Parathyroid adenoma (tissue), 2 donors: ENCODE results near the gene CHN1.

Source experiments
- H2AFZ ChIP-seq: fragments of 300-600 bp; sonication (generic); one replicate; pipeline ENCODE4 v1.7.0; 2017; ENCODE audit warnings: antibody characterized with exemption, mild to moderate bottlenecking
- H3K27ac ChIP-seq: fragments of 300-600 bp; sonication (generic); one replicate; pipeline ENCODE4 v1.7.0; 2017
- H3K27me3 ChIP-seq: fragments of 300-600 bp; sonication (generic); one replicate; pipeline ENCODE4 v1.7.0; 2017; ENCODE audit warnings: low read length; ENCODE audit not compliant: control insufficient read depth, insufficient read depth
- H3K36me3 ChIP-seq: fragments of 300-600 bp; sonication (generic); one replicate; pipeline ENCODE4 v1.7.0; 2017; ENCODE audit warnings: low read length; ENCODE audit not compliant: control insufficient read depth, insufficient read depth
- H3K4me1 ChIP-seq: fragments of 300-600 bp; sonication (generic); one replicate; pipeline ENCODE4 v1.7.0; 2017; ENCODE audit warnings: control low read depth
- H3K4me2 ChIP-seq: fragments of 300-600 bp; sonication (generic); one replicate; pipeline ENCODE4 v1.7.0; 2017; ENCODE audit warnings: low read length
- H3K4me3 ChIP-seq: fragments of 300-600 bp; sonication (generic); one replicate; pipeline ENCODE4 v1.7.0; 2017; ENCODE audit warnings: low read depth, low read length
- H3K79me2 ChIP-seq: fragments of 300-600 bp; sonication (generic); one replicate; pipeline ENCODE4 v1.7.0; 2017; ENCODE audit warnings: control low read depth
- H3K9ac ChIP-seq: fragments of 300-600 bp; sonication (generic); one replicate; pipeline ENCODE4 v1.7.0; 2017; ENCODE audit warnings: mild to moderate bottlenecking
- H3K9me3 ChIP-seq: fragments of 300-600 bp; sonication (generic); one replicate; pipeline ENCODE4 v1.7.0; 2017; ENCODE audit warnings: low read length; ENCODE audit not compliant: control insufficient read depth
- CTCF ChIP-seq: fragments of 300-600 bp; sonication (generic); IDR thresholded peaks from one replicate; pipeline ENCODE4 v1.7.0; 2017; ENCODE audit warnings: antibody characterized with exemption, mild to moderate bottlenecking
- donor health status: primary hyperparathyroidism.

CHN1 gene

GRCh38 chr2:174765576-174765975 lies 239.6 kb downstream of the CHN1 start:
- H3K4me2 ChIP-seq: no peak overlapping the region
- no peaks in the 10 kb centered on the region for H3K27me3 ChIP-seq
- no peaks in the 10 kb centered on the region for H3K9me3 ChIP-seq
- H2AFZ ChIP-seq: no peak overlapping the region
- H3K36me3 ChIP-seq: no peaks in the 10 kb centered on the region
- H3K4me1 ChIP-seq: peaks cover 7% of the 10 kb centered on the region
- no peak for TF ChIP-seq CTCF
- no peak overlapping the region for H3K27ac ChIP-seq
- H3K9ac ChIP-seq: no peak overlapping the region
- no peaks in the 10 kb centered on the region for H3K79me2 ChIP-seq
- H3K4me3 ChIP-seq: no peak overlapping the region

- Histone ChIP-seq H3K4me2 (no peak within 1 kb of the TSS), H3K27ac (no peak within 1 kb of the TSS), H2AFZ (peak within 1 kb of the TSS; percentile 10), H3K79me2 (no peaks in the 10 kb centered on the region), H3K36me3 (no peaks in the 10 kb centered on the region), H3K9ac (no peak within 1 kb of the TSS), H3K9me3 (no peaks in the 10 kb centered on the region), H3K4me3 (no peak within 1 kb of the TSS), H3K27me3 (no peaks in the 10 kb centered on the region), H3K4me1 (peaks cover 7% of the 10 kb centered on the region)
- no peak for TF ChIP-seq CTCF
These were observed 240.6 kb downstream of the CHN1 start, which contains the start of gene CHRNA1 for GRCh38 chr2:174764280-174765255. TSS of gene CHRNA1 (minus strand) at chr2:174764472. CDS start at chr2:174764394, 78 bp downstream.

GRCh38 chr2:174763780-174764179 lies 241.4 kb downstream of the CHN1 start:
- H3K27ac ChIP-seq: no peak overlapping the region

GRCh38 chr2:174762464-174762863 lies 242.7 kb downstream of the CHN1 start:
- H3K27ac ChIP-seq: no peak overlapping the region
- no peaks in the 10 kb centered on the region for H3K79me2 ChIP-seq
- H3K4me3 ChIP-seq: no peak overlapping the region
- no peaks in the 10 kb centered on the region for H3K9me3 ChIP-seq
- H3K27me3 ChIP-seq: no peaks in the 10 kb centered on the region
- H3K4me1 ChIP-seq: peaks cover 7% of the 10 kb centered on the region
- H3K4me2 ChIP-seq: no peak overlapping the region
- H2AFZ ChIP-seq: no peak overlapping the region
- TF ChIP-seq CTCF: no peak
- H3K36me3 ChIP-seq: no peaks in the 10 kb centered on the region
- H3K9ac ChIP-seq: no peak overlapping the region

More at GRCh38 chr2:174763780-174764179, 241.4 kb downstream of the CHN1 start:
- no peaks in the 10 kb centered on the region for H3K9me3 ChIP-seq
- peaks cover 7% of the 10 kb centered on the region for H3K4me1 ChIP-seq
- no peak overlapping the region for H3K9ac ChIP-seq
- H3K79me2 ChIP-seq: no peaks in the 10 kb centered on the region
- no peaks in the 10 kb centered on the region for H3K27me3 ChIP-seq
- H3K4me2 ChIP-seq: no peak overlapping the region
- no peaks in the 10 kb centered on the region for H3K36me3 ChIP-seq
- no peak for TF ChIP-seq CTCF
- no peak overlapping the region for H2AFZ ChIP-seq
- no peak overlapping the region for H3K4me3 ChIP-seq
